Measurements from ENCODE around the gene PRR36. TPM values are rescaled to one million over a fixed set of nuclear protein-coding genes. Genes with fewer than 3 reads are reported as not detected.
A peak's percentile ranks its signal among the peaks of the same experiment; 100 is the strongest.

Gene PRR36
- total RNA-seq, 6 donors from 2014 or later = 0.46 to 9.4 (median 2.7) TPM

DNA sequence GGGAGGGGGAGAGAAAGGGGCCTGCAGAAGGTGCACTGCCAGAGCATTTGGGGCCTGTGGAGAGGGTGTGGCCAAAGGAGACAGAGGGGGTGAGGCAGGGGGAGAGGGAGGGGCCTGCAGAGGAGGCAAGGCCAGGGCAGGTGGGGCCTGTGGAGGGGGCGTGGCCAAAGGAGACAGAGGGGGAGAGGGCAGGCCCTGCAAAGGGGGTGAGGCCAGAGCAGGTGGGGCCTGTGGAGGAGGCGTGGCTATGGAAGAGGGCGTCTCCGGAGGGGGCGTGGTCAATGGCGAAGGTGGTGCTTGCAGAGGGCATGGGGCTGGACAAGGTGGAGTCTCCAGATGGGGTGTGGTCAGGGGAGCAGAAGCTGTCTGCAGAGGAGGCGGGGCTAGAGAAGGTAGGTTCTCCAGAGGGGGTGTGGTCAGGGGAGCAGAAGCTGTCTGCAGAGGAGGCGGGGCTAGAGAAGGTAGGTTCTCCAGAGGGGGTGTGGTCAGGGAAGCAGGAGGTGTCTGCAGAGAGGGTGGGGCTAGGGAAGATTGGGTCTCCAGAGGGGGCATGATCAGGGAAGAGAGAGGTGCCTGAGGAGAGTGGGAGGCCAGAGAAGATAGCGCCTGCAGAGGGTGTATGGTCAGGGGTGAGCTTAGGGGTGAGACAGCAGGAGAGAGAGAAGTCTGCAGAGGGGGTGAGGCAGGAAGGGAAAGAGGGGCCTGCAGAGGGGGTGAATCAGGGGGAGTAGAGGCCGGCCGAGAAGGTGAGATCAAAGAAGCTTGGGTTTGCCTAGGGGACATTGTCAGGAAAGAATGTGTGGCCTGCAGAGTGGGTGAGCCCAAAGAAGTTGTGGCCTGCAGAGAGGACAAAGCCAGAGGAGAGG lies 3.4 kb downstream of the PRR36 start:
- ATAC-seq (ENCODE audit: low FRiP score in 2 of 2) = peak in 1 of 2 donors; percentile 38
- peaks cover 45 to 67% (median 48%) of the 10 kb centered on the region in 4 donors for H3K4me1 ChIP-seq
- no peaks in the 10 kb centered on the region for H3K36me3 ChIP-seq
- H3K9me3 ChIP-seq = no peaks in the 10 kb centered on the region
- peak overlapping the region in 1 of 4 donors; percentile 57 for H3K27ac ChIP-seq
- peaks cover 0 to 30% (median 16%) of the 10 kb centered on the region in 4 donors for H3K27me3 ChIP-seq
- WGBS, 2 donors = 48 to 62% methylated on average over 10 to 11 of the region's 11 CpGs
- peak in 1 of 2 donors; percentile 64 for DNase-seq
- TF ChIP-seq POLR2A (IDR thresholded peaks at IDR 0.05) = no peak
- no peak for TF ChIP-seq POLR2AphosphoS5 (IDR thresholded peaks at IDR 0.05)
- no peak for TF ChIP-seq EP300 (IDR thresholded peaks at IDR 0.05)
- TF ChIP-seq, protein P1, sequence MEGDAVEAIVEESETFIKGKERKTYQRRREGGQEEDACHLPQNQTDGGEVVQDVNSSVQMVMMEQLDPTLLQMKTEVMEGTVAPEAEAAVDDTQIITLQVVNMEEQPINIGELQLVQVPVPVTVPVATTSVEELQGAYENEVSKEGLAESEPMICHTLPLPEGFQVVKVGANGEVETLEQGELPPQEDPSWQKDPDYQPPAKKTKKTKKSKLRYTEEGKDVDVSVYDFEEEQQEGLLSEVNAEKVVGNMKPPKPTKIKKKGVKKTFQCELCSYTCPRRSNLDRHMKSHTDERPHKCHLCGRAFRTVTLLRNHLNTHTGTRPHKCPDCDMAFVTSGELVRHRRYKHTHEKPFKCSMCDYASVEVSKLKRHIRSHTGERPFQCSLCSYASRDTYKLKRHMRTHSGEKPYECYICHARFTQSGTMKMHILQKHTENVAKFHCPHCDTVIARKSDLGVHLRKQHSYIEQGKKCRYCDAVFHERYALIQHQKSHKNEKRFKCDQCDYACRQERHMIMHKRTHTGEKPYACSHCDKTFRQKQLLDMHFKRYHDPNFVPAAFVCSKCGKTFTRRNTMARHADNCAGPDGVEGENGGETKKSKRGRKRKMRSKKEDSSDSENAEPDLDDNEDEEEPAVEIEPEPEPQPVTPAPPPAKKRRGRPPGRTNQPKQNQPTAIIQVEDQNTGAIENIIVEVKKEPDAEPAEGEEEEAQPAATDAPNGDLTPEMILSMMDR (IDR thresholded peaks at IDR 0.05) = no peak
- H3K4me3 ChIP-seq = no peak overlapping the region

DNA sequence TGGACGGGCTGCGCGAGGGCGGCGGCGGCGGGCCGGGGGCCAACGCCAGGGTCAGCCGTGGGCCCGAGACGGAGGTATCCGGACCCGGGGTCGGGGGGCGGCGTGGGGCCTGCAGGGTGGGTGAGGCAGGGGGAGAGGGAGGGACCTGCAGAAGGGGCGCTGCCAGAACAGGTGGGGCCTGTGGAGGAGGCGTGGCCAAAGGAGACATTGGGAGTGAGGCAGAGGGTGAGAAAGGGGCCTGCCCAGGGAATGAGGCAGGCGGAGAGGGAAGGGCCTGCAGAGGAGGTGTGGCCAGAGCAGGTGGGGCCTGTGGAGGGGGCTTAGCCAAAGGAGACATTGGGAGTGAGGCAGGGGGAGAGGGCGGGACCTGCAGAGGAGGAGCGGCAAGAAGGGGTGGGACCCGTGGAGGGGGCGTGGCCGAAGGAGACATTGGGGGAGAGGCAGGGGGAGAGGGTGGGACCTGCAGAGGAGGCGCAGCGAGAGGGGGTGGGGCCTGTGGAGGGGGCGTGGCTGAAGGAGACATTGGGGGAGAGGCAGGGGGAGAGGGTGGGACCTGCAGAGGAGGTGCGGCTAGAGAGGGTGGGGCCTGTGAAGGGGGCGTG lies 4.2 kb downstream of the PRR36 start:
- DNase-seq (peak in 1 of 2 donors; percentile 41), ATAC-seq (ENCODE audit: low FRiP score in 2 of 2) (peak in 1 of 2 donors; percentile 0)
- H3K27ac ChIP-seq = peak overlapping the region in 1 of 4 donors; percentile 77
- WGBS, 2 donors = 41 to 55% methylated on average over 5 to 13 of the region's 30 CpGs
- no peaks in the 10 kb centered on the region for H3K9me3 ChIP-seq
- H3K4me3 ChIP-seq = peak overlapping the region in 3 of 4 donors; percentile 52 to 55 (median 54)
- peaks cover 45 to 74% (median 48%) of the 10 kb centered on the region in 4 donors for H3K4me1 ChIP-seq
- no peak for TF ChIP-seq POLR2A (IDR thresholded peaks at IDR 0.05)
- TF ChIP-seq, protein P1 (IDR thresholded peaks at IDR 0.05) = no peak
- H3K27me3 ChIP-seq = peaks cover 0 to 30% (median 15%) of the 10 kb centered on the region in 4 donors
- no peaks in the 10 kb centered on the region for H3K36me3 ChIP-seq

DNA sequence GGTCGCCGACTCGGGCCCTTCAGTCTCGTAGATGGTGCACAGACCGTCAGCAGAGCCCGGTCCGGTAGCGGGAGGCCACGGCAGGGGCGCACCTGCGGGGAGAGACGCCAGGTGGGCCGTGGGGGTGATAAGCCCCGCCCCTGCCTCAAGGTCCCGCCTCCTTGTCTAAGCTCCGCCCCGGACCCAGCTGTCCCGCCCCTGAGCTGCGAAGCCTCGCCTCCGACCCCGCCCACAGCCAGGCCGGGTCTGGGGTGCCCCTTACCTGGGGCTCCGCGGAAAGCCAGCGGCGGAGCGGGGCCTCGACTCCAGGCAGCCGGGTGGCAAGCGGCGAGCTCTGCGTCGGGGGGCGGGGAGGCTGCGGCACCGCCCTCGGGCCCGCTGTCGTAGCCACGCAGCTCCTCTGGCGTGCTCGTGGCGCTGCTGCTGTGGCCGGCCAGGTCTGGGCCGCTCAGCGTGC lies 4.7 kb downstream of the PRR36 start:
- WGBS, 2 donors = 14% methylated on average over 13 of the region's 47 CpGs; no CpG with 5 or more reads in 1 of the 2 donors
- DNase-seq = peak; percentile 76 to 93

DNA sequence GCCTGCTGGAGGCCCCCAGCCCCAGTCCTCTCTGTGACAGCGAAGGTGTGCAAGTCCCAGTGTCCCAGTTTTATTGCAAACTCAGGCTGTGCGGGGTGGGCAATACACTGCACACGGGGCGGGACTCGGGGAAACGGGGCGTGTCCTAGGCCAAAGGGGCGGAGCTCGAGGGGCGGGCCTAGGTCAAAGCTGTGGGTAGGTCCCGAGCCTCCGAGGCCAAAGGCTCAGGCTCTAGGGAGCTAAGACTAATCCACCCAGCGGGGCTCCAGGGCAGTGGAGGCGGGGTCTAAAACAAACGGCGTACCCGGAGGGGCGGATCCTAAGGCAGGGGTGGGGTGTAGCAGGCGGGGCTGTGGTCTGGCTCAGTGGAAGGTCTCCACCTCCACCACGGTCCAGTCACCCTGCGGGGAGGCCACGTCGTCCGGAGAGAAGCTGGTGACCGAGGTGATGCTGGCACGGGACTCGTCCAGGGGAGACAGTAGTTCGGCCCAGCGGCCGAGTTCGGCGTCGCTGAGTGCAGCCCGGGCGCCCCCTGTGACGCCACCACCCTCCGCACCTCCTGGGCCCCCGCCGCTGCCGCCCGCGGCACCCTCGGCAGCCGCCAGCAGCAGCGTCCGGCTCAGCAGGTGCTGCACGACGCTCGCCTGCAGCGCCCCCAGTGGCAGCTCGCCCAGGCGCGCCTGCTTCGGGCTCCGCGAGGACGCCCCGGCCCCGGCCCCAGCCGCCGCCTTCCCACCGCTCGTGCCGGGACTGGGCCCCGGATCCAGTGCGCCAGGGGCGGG lies 5.3 kb downstream of the PRR36 start:
- Histone ChIP-seq H3K4me3 (peak overlapping the region in 3 of 4 donors; percentile 52 to 55 (median 54)), H3K27me3 (peaks cover 0 to 18% (median 9%) of the 10 kb centered on the region in 4 donors), H3K4me1 (peaks cover 36 to 70% (median 43%) of the 10 kb centered on the region in 4 donors), H3K9me3 (no peaks in the 10 kb centered on the region), H3K27ac (peak overlapping the region in 3 of 4 donors; percentile 56 to 77 (median 73)), H3K36me3 (no peaks in the 10 kb centered on the region)
- DNase-seq (peak; percentile 83 to 96), ATAC-seq (ENCODE audit: low FRiP score in 2 of 2) (peak; percentile 69 to 77)
- TF ChIP-seq, protein P1 (IDR thresholded peaks at IDR 0.05) = peak; percentile 92 to 97 (median 95)
- TF ChIP-seq POLR2A (IDR thresholded peaks at IDR 0.05) (peak in 1 of 4 donors; percentile 40), EP300 (IDR thresholded peaks at IDR 0.05) (no peak), POLR2AphosphoS5 (IDR thresholded peaks at IDR 0.05) (no peak)
- WGBS, 2 donors = 2 to 5% methylated on average over 17 to 46 of the region's 67 CpGs

More for the DNA sequence above, 4.7 kb downstream of the PRR36 start:
- peaks cover 0 to 25% (median 13%) of the 10 kb centered on the region in 4 donors for H3K27me3 ChIP-seq
- peaks cover 42 to 76% (median 46%) of the 10 kb centered on the region in 4 donors for H3K4me1 ChIP-seq
- H3K9me3 ChIP-seq = no peaks in the 10 kb centered on the region
- no peak for TF ChIP-seq EP300 (IDR thresholded peaks at IDR 0.05)
- no peak for TF ChIP-seq POLR2AphosphoS5 (IDR thresholded peaks at IDR 0.05)
- TF ChIP-seq, protein P1 (IDR thresholded peaks at IDR 0.05) = peak in 2 of 6 experiments; percentile 13 to 38
- no peak for TF ChIP-seq POLR2A (IDR thresholded peaks at IDR 0.05)
- peak; percentile 60 to 64 for ATAC-seq (ENCODE audit: low FRiP score in 2 of 2)
- H3K36me3 ChIP-seq = no peaks in the 10 kb centered on the region
- peak overlapping the region in 3 of 4 donors; percentile 56 to 77 (median 73) for H3K27ac ChIP-seq
- peak overlapping the region in 3 of 4 donors; percentile 52 to 55 (median 54) for H3K4me3 ChIP-seq
